NOMO-1 treated with dmso at 0.1 percent for 144 hours (cell line): Measurements from ENCODE around the gene SEMA3E.

Experiments used
- DNase-seq: peaks from one replicate; lab custom pipeline; 2025; ENCODE audit not compliant: unreplicated experiment; lab: John Stamatoyannopoulos, UW

SEMA3E gene

GRCh38 chr7:83643012-83643411 lies 5.9 kb downstream of the SEMA3E start:
- no peak for DNase-seq

- no peak for DNase-seq
Measured at GRCh38 chr7:83640731-83641537, 8.0 kb downstream of the SEMA3E start.

DNA sequence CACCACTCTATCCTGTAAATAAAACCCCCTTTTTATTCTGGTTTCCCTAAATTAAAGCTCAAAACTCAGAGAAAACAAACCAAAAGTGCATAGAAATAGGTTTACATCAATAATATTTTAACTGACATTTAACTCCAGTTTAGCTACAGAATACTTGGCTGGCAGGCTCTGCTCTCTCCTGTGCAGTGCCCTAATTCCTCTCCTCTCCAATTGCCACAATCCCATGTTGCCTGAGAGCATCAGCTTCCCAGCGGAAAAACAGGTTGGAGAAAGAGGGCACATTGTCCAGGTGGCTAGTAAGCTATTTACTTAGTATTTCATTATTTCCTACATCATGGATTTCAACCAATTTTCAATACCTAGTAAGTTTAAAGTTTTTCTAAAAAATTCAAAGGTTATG lies 8.7 kb downstream of the SEMA3E start:
- DNase-seq: no peak

DNA sequence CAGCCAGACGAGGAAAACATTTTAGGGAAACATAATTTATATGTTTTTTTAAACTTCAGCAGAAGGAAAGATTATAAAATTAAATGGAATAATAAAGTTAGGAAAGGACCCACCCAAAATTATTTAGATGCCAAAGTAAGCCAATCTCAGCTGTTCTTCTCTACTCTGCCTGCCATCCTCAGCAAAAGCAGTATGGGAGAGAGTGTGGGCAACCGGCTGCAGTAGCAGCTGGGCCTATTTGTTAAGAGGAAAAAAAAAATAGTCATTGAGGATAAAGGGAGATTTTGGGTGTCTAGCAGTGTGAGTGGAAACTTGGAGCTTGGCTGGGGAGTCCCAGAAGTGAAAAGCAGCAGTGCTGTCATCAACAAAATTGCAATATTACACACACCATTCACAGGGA lies 15.4 kb downstream of the SEMA3E start:
- DNase-seq: no peak

DNA sequence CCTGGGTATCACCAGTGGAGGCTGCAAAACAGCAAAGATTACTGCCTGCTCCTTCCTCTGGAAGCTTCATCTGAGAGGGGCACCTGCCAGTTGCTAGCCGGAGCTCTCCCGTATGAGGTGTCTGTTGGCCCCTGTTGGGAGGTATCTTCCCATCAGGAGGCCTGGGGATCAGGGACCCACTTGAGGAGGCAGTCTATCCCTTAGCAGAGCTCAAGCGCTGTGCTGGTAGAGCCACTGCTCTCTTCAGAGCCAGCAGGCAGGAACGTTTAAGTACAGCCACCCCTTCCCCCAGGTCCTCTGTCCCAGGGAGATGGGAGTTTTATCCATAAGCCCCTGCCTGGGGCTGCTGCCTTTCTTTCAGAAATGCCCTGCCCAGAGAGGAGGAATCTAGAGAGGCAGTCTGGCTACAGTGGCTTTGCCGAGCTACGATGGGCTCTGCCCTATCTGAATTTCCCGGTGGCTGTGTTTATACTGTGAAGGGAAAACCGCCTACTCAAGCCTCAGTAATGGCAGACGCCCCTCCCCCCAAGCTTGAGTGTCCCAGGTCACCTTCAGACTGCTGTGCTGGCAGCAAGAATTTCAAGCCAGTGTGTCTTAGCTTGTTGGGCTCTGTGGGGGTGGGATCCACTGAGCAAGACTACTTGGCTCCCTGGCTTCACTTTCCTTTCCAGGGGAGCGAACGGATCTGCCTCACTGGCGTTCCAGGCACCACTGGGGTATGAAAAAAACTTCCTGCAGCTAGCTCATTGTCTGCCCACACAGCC lies 19.6 kb downstream of the SEMA3E start:
- DNase-seq: no peak

DNA sequence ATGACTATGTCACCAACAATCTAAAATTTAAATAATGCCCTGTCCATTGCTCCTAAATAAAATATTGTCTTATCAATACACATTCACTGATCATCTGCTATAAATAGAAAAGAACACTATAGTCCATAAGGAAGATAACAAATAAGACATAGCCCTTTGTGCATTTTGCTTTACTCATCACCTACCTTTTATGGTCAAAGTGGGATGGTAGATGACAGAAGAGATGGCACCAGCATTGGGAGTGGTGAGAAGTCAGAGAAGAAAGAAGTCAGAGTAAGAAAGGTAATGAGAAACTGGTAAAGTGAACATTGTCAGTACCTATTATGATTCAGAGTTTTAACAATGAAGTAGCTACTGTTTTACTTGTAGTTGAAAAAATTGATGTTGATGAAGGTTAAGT lies 31.1 kb downstream of the SEMA3E start:
- no peak for DNase-seq

DNA sequence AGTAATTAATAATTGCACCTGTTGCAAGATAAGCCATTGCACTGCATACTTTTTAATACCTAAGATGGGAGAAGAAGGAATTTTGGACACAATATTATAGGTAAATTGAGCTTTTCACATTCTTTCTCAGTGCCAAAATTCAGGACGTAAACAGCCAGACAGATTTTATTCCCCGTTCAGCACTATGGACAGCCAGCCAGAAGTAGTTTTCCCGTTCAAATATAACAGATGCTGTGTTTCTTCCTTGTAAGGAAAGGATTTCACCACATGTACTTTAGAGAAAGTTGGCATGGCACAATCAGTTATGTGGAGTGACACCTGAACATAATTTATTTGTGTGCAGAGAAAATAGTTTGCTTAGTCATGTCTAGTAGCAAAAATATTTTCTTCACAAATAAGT lies 34.8 kb downstream of the SEMA3E start:
- DNase-seq: no peak

GRCh38 chr7:83613232-83613631 lies 35.7 kb downstream of the SEMA3E start:
- no peak for DNase-seq

DNA sequence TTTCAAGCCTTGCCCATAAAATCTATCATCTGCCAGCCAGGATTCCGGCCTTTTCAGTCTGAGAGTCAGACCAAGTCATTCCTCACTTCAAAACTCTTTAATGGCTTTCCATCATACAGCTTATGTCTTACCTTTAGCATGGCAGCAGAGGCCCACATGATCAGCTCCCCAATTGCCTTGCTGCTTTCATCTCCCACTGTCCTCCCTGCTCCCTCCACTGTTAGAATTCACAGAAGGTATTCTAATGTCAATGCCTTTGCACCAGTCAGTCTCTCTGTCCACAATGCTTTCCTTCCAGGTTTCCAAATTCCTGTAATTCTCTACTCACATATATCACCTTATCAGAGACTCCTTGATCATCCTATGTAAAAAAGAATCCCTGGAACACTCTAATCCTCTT lies 37.2 kb downstream of the SEMA3E start:
- no peak for DNase-seq

GRCh38 chr7:83610649-83611304 lies 38.2 kb downstream of the SEMA3E start:
- DNase-seq: no peak

DNA sequence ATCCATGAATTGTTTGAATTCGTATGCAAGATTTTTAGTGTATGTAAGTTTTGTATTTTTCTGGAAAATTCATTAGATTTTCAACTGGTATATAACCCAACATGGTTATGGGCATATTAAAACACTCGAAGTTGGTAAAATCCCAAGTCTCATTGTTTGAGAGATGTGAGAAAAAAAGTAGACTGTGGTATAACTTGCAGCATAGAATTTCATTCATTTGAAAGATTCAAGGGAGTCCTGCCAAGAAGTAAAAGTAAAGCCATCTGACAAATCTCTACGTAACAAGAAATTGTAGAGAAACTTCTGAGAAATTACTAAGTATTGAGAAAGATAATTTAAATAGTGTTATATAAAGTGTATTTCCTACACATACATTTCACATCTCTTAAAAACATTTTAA lies 40.2 kb downstream of the SEMA3E start:
- no peak for DNase-seq

GRCh38 chr7:83603649-83604048 lies 45.3 kb downstream of the SEMA3E start:
- no peak for DNase-seq

- no peak for DNase-seq
Measured at GRCh38 chr7:83599131-83599530, 49.8 kb downstream of the SEMA3E start.

GRCh38 chr7:83593921-83594475 lies 54.9 kb downstream of the SEMA3E start:
- DNase-seq: no peak

GRCh38 chr7:83588602-83589240 lies 60.2 kb downstream of the SEMA3E start:
- no peak for DNase-seq

DNA sequence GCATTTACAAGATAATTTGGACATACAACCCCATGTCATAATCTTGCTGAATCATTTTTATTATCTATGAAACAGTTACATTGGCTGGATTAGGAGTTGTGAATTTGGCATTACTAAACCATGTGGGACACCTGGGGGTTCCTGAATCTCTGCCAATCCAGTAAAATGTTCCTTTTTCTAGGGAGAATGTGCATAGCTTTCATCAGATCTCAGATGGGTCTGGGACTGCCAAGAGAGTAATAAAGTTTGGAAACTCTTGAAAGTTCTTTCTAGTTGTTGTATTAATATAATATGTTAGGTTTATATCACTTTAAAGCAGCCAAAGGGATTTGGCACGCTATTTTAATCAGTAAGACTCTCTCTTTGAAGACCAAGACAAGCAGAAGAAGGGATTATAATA lies 62.7 kb downstream of the SEMA3E start:
- no peak for DNase-seq

- DNase-seq: no peak
Measured at GRCh38 chr7:83581667-83582435, 67.1 kb downstream of the SEMA3E start.

DNA sequence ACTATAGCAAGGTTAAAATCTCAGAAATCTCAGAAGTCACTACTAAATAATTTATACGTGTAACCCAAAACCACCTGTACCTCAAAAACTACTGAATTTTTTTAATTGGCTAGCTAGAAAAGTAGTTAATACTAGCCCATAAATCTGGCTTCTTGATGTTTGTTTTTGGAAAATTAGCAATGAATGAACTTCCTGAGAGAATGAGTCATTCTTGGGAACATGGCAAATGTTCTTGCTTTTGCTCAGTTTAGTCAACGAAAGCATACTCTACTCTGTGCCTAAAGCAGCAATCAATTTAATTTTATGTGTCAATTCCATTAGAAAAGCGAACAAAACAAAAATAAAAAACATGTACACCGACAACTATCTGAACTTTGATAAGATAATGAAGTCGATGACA lies 69.2 kb downstream of the SEMA3E start:
- no peak for DNase-seq

DNA sequence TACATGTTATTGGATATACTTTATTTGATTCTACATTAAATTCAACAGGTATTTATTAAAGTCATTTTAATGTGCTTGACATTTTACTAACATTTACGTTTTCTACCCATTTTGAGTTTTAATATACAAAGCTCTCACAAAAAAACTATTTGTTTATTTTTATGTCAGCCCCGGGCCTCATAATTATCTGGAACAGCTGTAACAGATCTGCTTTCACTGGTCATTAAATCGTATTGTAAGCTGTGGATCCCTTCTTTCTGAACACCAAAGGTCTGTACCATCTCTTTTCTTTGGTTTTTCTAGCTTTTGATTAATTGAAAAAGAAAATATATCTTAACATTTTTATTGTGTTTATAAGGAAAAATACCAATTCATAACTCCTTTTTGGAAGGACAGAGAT lies 73.5 kb downstream of the SEMA3E start:
- DNase-seq: no peak

- no peak for DNase-seq
Measured at GRCh38 chr7:83574616-83575015, 74.3 kb downstream of the SEMA3E start.
